DOHH2 (cell line): Measurements from ENCODE around the gene TMEM167A.

Source experiments
- H3F3A ChIP-seq: fragments of 200-600 bp; sonication (generic), shearing (Covaris generic); 2 replicates; pipeline ENCODE4 v1.6.0; 2016; ENCODE audit warnings: antibody characterized with exemption, mild to moderate bottlenecking; ENCODE audit not compliant: control insufficient read depth, insufficient read depth
- H3K27ac ChIP-seq: fragments of 200-600 bp; sonication (generic); 2 replicates; pipeline ENCODE4 v1.5.1; 2014; ENCODE audit warnings: low read depth, mild to moderate bottlenecking, low read length, moderate library complexity
- H3K27me3 ChIP-seq: fragments of 200-600 bp; sonication (generic); 2 replicates; pipeline ENCODE4 v1.6.1; 2014; ENCODE audit warnings: mild to moderate bottlenecking, low read length, mixed read lengths; ENCODE audit not compliant: control insufficient read depth
- H3K36me3 ChIP-seq: fragments of 200-600 bp; sonication (generic); 2 replicates; pipeline ENCODE4 v1.6.1; 2014; ENCODE audit warnings: mild to moderate bottlenecking, low read length, moderate library complexity, mixed read lengths; ENCODE audit not compliant: control insufficient read depth
- H3K4me1 ChIP-seq: fragments of 200-600 bp; sonication (generic); 2 replicates; pipeline ENCODE4 v1.6.1; 2014; ENCODE audit warnings: mild to moderate bottlenecking, low read length, mixed read lengths; ENCODE audit not compliant: control insufficient read depth
- H3K4me2 ChIP-seq: fragments of 200-600 bp; sonication (generic); 2 replicates; pipeline ENCODE4 v1.6.0; 2014; ENCODE audit warnings: mild to moderate bottlenecking, low read length, moderate library complexity
- H3K4me3 ChIP-seq: fragments of 200-600 bp; sonication (generic); 2 replicates; pipeline ENCODE4 v1.5.1; 2014; ENCODE audit warnings: mild to moderate bottlenecking, low read length, mixed read lengths
- H3K79me2 ChIP-seq: fragments of 200-600 bp; sonication (generic); 2 replicates; pipeline ENCODE4 v1.6.1; 2014; ENCODE audit warnings: mild to moderate bottlenecking, low read length, mixed read lengths; ENCODE audit not compliant: control insufficient read depth
- H3K9me2 ChIP-seq: fragments of 200-600 bp; sonication (generic); replicated peaks from 2 replicates; pipeline ENCODE4 v1.6.1; 2014; ENCODE audit warnings: mild to moderate bottlenecking, low read length, mixed read lengths; ENCODE audit not compliant: control insufficient read depth
- H3K9me3 ChIP-seq: fragments of 200-600 bp; sonication (generic); 2 replicates; pipeline ENCODE4 v1.6.1; 2014; ENCODE audit warnings: antibody characterized with exemption, low read length, mixed read lengths; ENCODE audit not compliant: control insufficient read depth, insufficient read depth
- H4K20me1 ChIP-seq: fragments of 200-600 bp; sonication (generic); 2 replicates; pipeline ENCODE4 v1.6.0; 2014; ENCODE audit warnings: low read depth, mild to moderate bottlenecking, antibody characterized with exemption, low read length, moderate library complexity; ENCODE audit not compliant: control insufficient read depth, insufficient read depth
- EZH2phosphoT487 ChIP-seq: fragments of 200-600 bp; sonication (generic); IDR thresholded peaks from 2 replicates; pipeline ENCODE4 v1.6.1; 2017; ENCODE audit warnings: borderline replicate concordance, mild to moderate bottlenecking, antibody characterized with exemption, low read length, moderate library complexity, mixed read lengths
- TF ChIP-seq, protein P1 (sequence below): fragments of 200-600 bp; sonication (generic); IDR thresholded peaks from one replicate; pipeline ENCODE4 v1.5.1; 2014; ENCODE audit warnings: antibody characterized with exemption, mild to moderate bottlenecking, low read depth, low read length; ENCODE audit not compliant: poor library complexity, severe bottlenecking

Gene TMEM167A

GRCh38 chr5:83034528-83035207 is 42.5 kb downstream of the TMEM167A start:
- Histone ChIP-seq H3K9me3 (no peaks in the 10 kb centered on the region), H3K79me2 (no peaks in the 10 kb centered on the region), H3F3A (no peaks in the 10 kb centered on the region), H4K20me1 (no peaks in the 10 kb centered on the region), H3K4me1 (no peaks in the 10 kb centered on the region), H3K4me3 (no peak overlapping the region), H3K27me3 (no peaks in the 10 kb centered on the region), H3K4me2 (no peak overlapping the region), H3K36me3 (no peaks in the 10 kb centered on the region), H3K27ac (no peak overlapping the region), H3K9me2 (no peaks in the 10 kb centered on the region)
- TF ChIP-seq, protein P1, sequence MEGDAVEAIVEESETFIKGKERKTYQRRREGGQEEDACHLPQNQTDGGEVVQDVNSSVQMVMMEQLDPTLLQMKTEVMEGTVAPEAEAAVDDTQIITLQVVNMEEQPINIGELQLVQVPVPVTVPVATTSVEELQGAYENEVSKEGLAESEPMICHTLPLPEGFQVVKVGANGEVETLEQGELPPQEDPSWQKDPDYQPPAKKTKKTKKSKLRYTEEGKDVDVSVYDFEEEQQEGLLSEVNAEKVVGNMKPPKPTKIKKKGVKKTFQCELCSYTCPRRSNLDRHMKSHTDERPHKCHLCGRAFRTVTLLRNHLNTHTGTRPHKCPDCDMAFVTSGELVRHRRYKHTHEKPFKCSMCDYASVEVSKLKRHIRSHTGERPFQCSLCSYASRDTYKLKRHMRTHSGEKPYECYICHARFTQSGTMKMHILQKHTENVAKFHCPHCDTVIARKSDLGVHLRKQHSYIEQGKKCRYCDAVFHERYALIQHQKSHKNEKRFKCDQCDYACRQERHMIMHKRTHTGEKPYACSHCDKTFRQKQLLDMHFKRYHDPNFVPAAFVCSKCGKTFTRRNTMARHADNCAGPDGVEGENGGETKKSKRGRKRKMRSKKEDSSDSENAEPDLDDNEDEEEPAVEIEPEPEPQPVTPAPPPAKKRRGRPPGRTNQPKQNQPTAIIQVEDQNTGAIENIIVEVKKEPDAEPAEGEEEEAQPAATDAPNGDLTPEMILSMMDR: no peak
- TF ChIP-seq EZH2phosphoT487: no peak

GRCh38 chr5:83034036-83034435 is 43.2 kb downstream of the TMEM167A start:
- H3K9me2 ChIP-seq: no peaks in the 10 kb centered on the region
- no peak overlapping the region for H3K4me3 ChIP-seq
- no peaks in the 10 kb centered on the region for H3K36me3 ChIP-seq
- H3K79me2 ChIP-seq: no peaks in the 10 kb centered on the region
- TF ChIP-seq, protein P1: no peak
- no peak for TF ChIP-seq EZH2phosphoT487
- no peaks in the 10 kb centered on the region for H4K20me1 ChIP-seq
- H3F3A ChIP-seq: no peaks in the 10 kb centered on the region
- no peaks in the 10 kb centered on the region for H3K27me3 ChIP-seq
- H3K9me3 ChIP-seq: no peaks in the 10 kb centered on the region
- H3K4me1 ChIP-seq: no peaks in the 10 kb centered on the region
- no peak overlapping the region for H3K4me2 ChIP-seq
- H3K27ac ChIP-seq: no peak overlapping the region

GRCh38 chr5:83031381-83031780 is 45.8 kb downstream of the TMEM167A start:
- TF ChIP-seq, protein P1: no peak
- TF ChIP-seq EZH2phosphoT487: no peak
- no peaks in the 10 kb centered on the region; the same call in 1 of the 2 replicates for H3F3A ChIP-seq
- no peak overlapping the region for H3K4me3 ChIP-seq
- H3K27ac ChIP-seq: no peak overlapping the region
- H3K79me2 ChIP-seq: no peaks in the 10 kb centered on the region
- no peaks in the 10 kb centered on the region for H3K9me2 ChIP-seq
- H3K9me3 ChIP-seq: no peaks in the 10 kb centered on the region; the same call in 1 of the 2 replicates
- H3K36me3 ChIP-seq: no peaks in the 10 kb centered on the region
- H3K4me2 ChIP-seq: no peak overlapping the region
- no peaks in the 10 kb centered on the region for H4K20me1 ChIP-seq
- no peaks in the 10 kb centered on the region for H3K27me3 ChIP-seq
- H3K4me1 ChIP-seq: peaks cover 18% of the 10 kb centered on the region
